ACC112 (cell line): ENCODE measurements around the gene FUT7.
"Not testable (repeated sequence)": the region's sequence is repeated elsewhere in the genome, so short reads cannot be mapped to it uniquely, and the experiment has no call there.

Source experiments
- H2AFZ ChIP-seq: fragments of 200-600 bp; sonication (generic); one replicate; pipeline ENCODE4 v1.6.0; 2017; ENCODE audit warnings: antibody characterized with exemption, low read length; ENCODE audit not compliant: unreplicated experiment
- H3K27ac ChIP-seq: fragments of 200-600 bp; sonication (generic); 2 replicates; pipeline ENCODE4 v1.5.1; 2014; ENCODE audit warnings: low read depth, mild to moderate bottlenecking, antibody characterized with exemption, low read length, moderate library complexity
- H3K27me3 ChIP-seq: fragments of 200-600 bp; sonication (generic); 2 replicates; pipeline ENCODE4 v1.6.1; 2014; ENCODE audit warnings: mild to moderate bottlenecking, antibody characterized with exemption, low read length, moderate library complexity, mixed read lengths; ENCODE audit not compliant: insufficient read depth
- H3K36me3 ChIP-seq: fragments of 200-600 bp; sonication (generic); 2 replicates; pipeline ENCODE4 v1.6.1; 2016; ENCODE audit warnings: mild to moderate bottlenecking, antibody characterized with exemption, low read length, moderate library complexity, mixed read lengths; ENCODE audit not compliant: insufficient read depth
- H3K4me1 ChIP-seq: fragments of 200-600 bp; sonication (generic); one replicate; pipeline ENCODE4 v1.6.1; 2016; ENCODE audit warnings: low read length, mixed read lengths; ENCODE audit not compliant: insufficient read depth, unreplicated experiment, control insufficient read depth
- H3K4me3 ChIP-seq: fragments of 200-600 bp; sonication (generic); 2 replicates; pipeline ENCODE4 v1.5.1; 2014; ENCODE audit warnings: mild to moderate bottlenecking, low read depth, low read length
- H3K79me2 ChIP-seq: fragments of 200-600 bp; sonication (generic); one replicate; pipeline ENCODE4 v1.6.0; 2016; ENCODE audit warnings: low read length; ENCODE audit not compliant: control insufficient read depth, unreplicated experiment, insufficient read depth

FUT7 gene

GRCh38 chr9:137037483-137037882, 5.6 kb upstream of the FUT7 start:
- Histone ChIP-seq H3K36me3 (no peaks in the 10 kb centered on the region; the same call in 1 of the 2 replicates), H3K79me2 (no peaks in the 10 kb centered on the region), H3K4me3 (no peak overlapping the region), H2AFZ (no peak overlapping the region), H3K27me3 (no peaks in the 10 kb centered on the region), H3K27ac (no peak overlapping the region), H3K4me1 (peaks cover 5% of the 10 kb centered on the region)

- no peak overlapping the region for H3K27ac ChIP-seq
- H3K79me2 ChIP-seq = no peaks in the 10 kb centered on the region
- no peaks in the 10 kb centered on the region for H3K27me3 ChIP-seq
- H3K4me3 ChIP-seq = no peak overlapping the region
- H3K4me1 ChIP-seq = peaks cover 5% of the 10 kb centered on the region
- H3K36me3 ChIP-seq = no peaks in the 10 kb centered on the region; the same call in 1 of the 2 replicates
- H2AFZ ChIP-seq = no peak overlapping the region
Observed at GRCh38 chr9:137037035-137037434, 5.1 kb upstream of the FUT7 start.

GRCh38 chr9:137035937-137036336, 4.0 kb upstream of the FUT7 start:
- H3K36me3 ChIP-seq = no peaks in the 10 kb centered on the region; the same call in 1 of the 2 replicates
- H3K27ac ChIP-seq = no peak overlapping the region
- H3K27me3 ChIP-seq = no peaks in the 10 kb centered on the region
- H3K4me1 ChIP-seq = peaks cover 5% of the 10 kb centered on the region
- H2AFZ ChIP-seq = no peak overlapping the region
- no peaks in the 10 kb centered on the region for H3K79me2 ChIP-seq
- H3K4me3 ChIP-seq = no peak overlapping the region

- H3K79me2 ChIP-seq = no peaks in the 10 kb centered on the region
- no peaks in the 10 kb centered on the region; the same call in 1 of the 2 replicates for H3K36me3 ChIP-seq
- H3K27ac ChIP-seq = no peak overlapping the region
- H3K27me3 ChIP-seq = no peaks in the 10 kb centered on the region
- H3K4me1 ChIP-seq = peaks cover 5% of the 10 kb centered on the region
- H2AFZ ChIP-seq = no peak overlapping the region
- H3K4me3 ChIP-seq = no peak overlapping the region
Observed at GRCh38 chr9:137035507-137035834, 3.6 kb upstream of the FUT7 start.

- Histone ChIP-seq H3K4me3 (no peak overlapping the region), H3K27ac (no peak overlapping the region), H3K4me1 (peaks cover 5% of the 10 kb centered on the region), H2AFZ (no peak overlapping the region), H3K36me3 (no peaks in the 10 kb centered on the region; the same call in 1 of the 2 replicates), H3K27me3 (no peaks in the 10 kb centered on the region), H3K79me2 (no peaks in the 10 kb centered on the region)
Observed at GRCh38 chr9:137034709-137035506, 3.0 kb upstream of the FUT7 start.

GRCh38 chr9:137034039-137034708, 2.3 kb upstream of the FUT7 start:
- Histone ChIP-seq H2AFZ (no peak overlapping the region), H3K4me1 (peaks cover 5% of the 10 kb centered on the region), H3K27me3 (no peaks in the 10 kb centered on the region), H3K36me3 (no peaks in the 10 kb centered on the region; the same call in 1 of the 2 replicates), H3K27ac (no peak overlapping the region), H3K4me3 (no peak overlapping the region), H3K79me2 (no peaks in the 10 kb centered on the region)

- not testable (repeated sequence) for H3K4me1 ChIP-seq, H2AFZ ChIP-seq, H3K4me3 ChIP-seq, H3K27ac ChIP-seq, H3K79me2 ChIP-seq, H3K36me3 ChIP-seq, H3K27me3 ChIP-seq
Observed at GRCh38 chr9:137033481-137033880, 1.6 kb upstream of the FUT7 start.

GRCh38 chr9:137032858-137033257, 970 bp upstream of the FUT7 start:
- Histone ChIP-seq H2AFZ (no peak overlapping the region), H3K36me3 (no peaks in the 10 kb centered on the region), H3K27me3 (no peaks in the 10 kb centered on the region), H3K4me1 (peaks cover 5% of the 10 kb centered on the region), H3K79me2 (no peaks in the 10 kb centered on the region), H3K4me3 (no peak overlapping the region), H3K27ac (no peak overlapping the region)

GRCh38 chr9:137030538-137031527, 1.1 kb downstream of the FUT7 start:
- Histone ChIP-seq H3K36me3 (no peaks in the 10 kb centered on the region), H3K27me3 (no peaks in the 10 kb centered on the region), H2AFZ (no peak overlapping the region), H3K27ac (no peak overlapping the region), H3K79me2 (no peaks in the 10 kb centered on the region), H3K4me3 (no peak overlapping the region), H3K4me1 (peaks cover 14% of the 10 kb centered on the region)

GRCh38 chr9:137030006-137030405, 1.9 kb downstream of the FUT7 start:
- Histone ChIP-seq H3K4me3 (no peak overlapping the region), H3K27me3 (no peaks in the 10 kb centered on the region), H3K79me2 (no peaks in the 10 kb centered on the region), H3K36me3 (no peaks in the 10 kb centered on the region), H3K4me1 (peaks cover 14% of the 10 kb centered on the region), H3K27ac (no peak overlapping the region), H2AFZ (no peak overlapping the region)
